Natural killer cell (primary cell): ENCODE results near the gene PTPN4. TPM values are rescaled to one million over a fixed set of nuclear protein-coding genes. Genes with fewer than 3 reads are reported as not detected.
A peak's percentile ranks its signal among the peaks of the same experiment; 100 is the strongest.

Source experiments
- ATAC-seq, 3 donors: fragments of 150-1000 bp in 2 of 3; fragments of 200-7000 bp in 1 of 3; cut with Tn5 transposase; 1 replicate in 1 of 3; 2 replicates in 2 of 3; pipeline ENCODE4 v1.10.0; 2021; ENCODE audit warnings: mild to moderate bottlenecking in 2 of 3, moderate library complexity in 2 of 3
- DNase-seq, 2 donors: peaks; one replicate each; pipeline versions ENCODE4 v3.0.0 to v3.0.0-alpha.2; 2013 to 2021; ENCODE audit warnings: mixed read lengths in 1 of 2
- H3K27ac ChIP-seq: one replicate; pipeline ENCODE4 v1.5.1; 2013; ENCODE audit warnings: mild to moderate bottlenecking, low read length
- H3K27me3 ChIP-seq: one replicate; pipeline ENCODE4 v1.6.1; 2013; ENCODE audit warnings: low read length; ENCODE audit not compliant: control insufficient read depth, insufficient read depth
- H3K36me3 ChIP-seq: one replicate; pipeline ENCODE4 v1.6.1; 2013; ENCODE audit warnings: low read length; ENCODE audit not compliant: control insufficient read depth, insufficient read depth
- H3K4me1 ChIP-seq: one replicate; pipeline ENCODE4 v1.6.1; 2013; ENCODE audit warnings: low read length; ENCODE audit not compliant: control insufficient read depth, insufficient read depth
- H3K4me3 ChIP-seq: one replicate; pipeline ENCODE4 v1.5.1; 2013; ENCODE audit warnings: low read length
- H3K9me3 ChIP-seq: one replicate; pipeline ENCODE4 v1.6.1; 2013; ENCODE audit warnings: low read length; ENCODE audit not compliant: control insufficient read depth, insufficient read depth
- H3K27ac Mint-ChIP-seq, 2 donors: one replicate each; pipeline ENCODE4 v1.8.0; 2022; ENCODE audit warnings: mild to moderate bottlenecking in 2 of 2, mixed read lengths in 2 of 2, moderate library complexity in 1 of 2
- H3K27me3 Mint-ChIP-seq, 2 donors: one replicate each; pipeline ENCODE4 v1.8.0; 2022; ENCODE audit warnings: low read depth in 2 of 2, mixed read lengths in 2 of 2
- H3K36me3 Mint-ChIP-seq: one replicate; pipeline ENCODE4 v1.8.0; 2022; ENCODE audit warnings: mixed read lengths
- H3K4me1 Mint-ChIP-seq, 2 donors: one replicate each; pipeline ENCODE4 v1.8.0; 2022; ENCODE audit warnings: mixed read lengths in 2 of 2
- H3K4me3 Mint-ChIP-seq: one replicate; pipeline ENCODE4 v1.8.0; 2022; ENCODE audit warnings: mild to moderate bottlenecking, moderate library complexity, mixed read lengths
- H3K9me3 Mint-ChIP-seq, 2 donors: one replicate each; pipeline ENCODE4 v1.8.0; 2022; ENCODE audit warnings: mixed read lengths in 2 of 2
- WGBS: methylation state at CpG from one replicate; pipeline ENCODE4 v1.1.7; 2013; ENCODE audit warnings: missing lambda C conversion rate; ENCODE audit not compliant: insufficient coverage; 5-methylcytosine and 5-hydroxymethylcytosine counted together
- intact Hi-C: fragments of 100-400 bp; cut with micrococcal nuclease; formaldehyde crosslinking; loops from one replicate; pipeline ENCODE4 v1.14.2; 2022
- total RNA-seq, 4 donors: library from RNA; stranded (reverse); fragments of 120-200 nt in 1 of 4; gene quantifications; one replicate each; pipeline versions ENCODE4 v1.2.3 to v1.2.4, GENCODE V29; 2013 to 2022
- TF ChIP-seq, protein P1 (sequence below): fragments of 200-600 bp; IDR thresholded peaks from one replicate; pipeline ENCODE4 v1.8.0; 2022; ENCODE audit warnings: antibody characterized with exemption

The PTPN4 gene
- total RNA-seq, 3 donors from 2014 or later (not counting 1 experiment from before 2014, with no cell fraction given) = 265 to 347 (median 283) TPM

DNA sequence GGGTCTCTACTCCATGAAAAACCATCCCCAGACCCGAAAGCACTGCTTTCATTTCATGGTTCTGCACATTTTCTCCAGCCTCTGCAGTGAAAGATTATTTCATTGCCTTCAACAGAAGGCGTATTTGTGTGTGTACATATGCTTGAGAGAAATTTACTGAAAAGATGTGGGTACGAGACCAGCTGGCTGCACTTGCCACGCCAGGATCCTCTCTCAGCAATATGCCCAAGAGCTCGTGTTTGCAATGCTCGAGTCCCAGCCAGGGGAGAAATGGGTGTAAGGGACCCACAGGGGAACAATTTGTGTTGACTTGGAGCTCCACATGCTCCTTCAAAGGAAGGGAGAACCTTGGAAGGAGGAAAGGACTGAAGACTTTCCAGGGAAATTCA is 43.4 kb upstream of the PTPN4 start:
- TF ChIP-seq, protein P1, sequence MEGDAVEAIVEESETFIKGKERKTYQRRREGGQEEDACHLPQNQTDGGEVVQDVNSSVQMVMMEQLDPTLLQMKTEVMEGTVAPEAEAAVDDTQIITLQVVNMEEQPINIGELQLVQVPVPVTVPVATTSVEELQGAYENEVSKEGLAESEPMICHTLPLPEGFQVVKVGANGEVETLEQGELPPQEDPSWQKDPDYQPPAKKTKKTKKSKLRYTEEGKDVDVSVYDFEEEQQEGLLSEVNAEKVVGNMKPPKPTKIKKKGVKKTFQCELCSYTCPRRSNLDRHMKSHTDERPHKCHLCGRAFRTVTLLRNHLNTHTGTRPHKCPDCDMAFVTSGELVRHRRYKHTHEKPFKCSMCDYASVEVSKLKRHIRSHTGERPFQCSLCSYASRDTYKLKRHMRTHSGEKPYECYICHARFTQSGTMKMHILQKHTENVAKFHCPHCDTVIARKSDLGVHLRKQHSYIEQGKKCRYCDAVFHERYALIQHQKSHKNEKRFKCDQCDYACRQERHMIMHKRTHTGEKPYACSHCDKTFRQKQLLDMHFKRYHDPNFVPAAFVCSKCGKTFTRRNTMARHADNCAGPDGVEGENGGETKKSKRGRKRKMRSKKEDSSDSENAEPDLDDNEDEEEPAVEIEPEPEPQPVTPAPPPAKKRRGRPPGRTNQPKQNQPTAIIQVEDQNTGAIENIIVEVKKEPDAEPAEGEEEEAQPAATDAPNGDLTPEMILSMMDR = no peak
- H3K27me3 Mint-ChIP-seq = peaks cover 0 to 3% of the 10 kb centered on the region in 2 donors
- H3K9me3 Mint-ChIP-seq = no peaks in the 10 kb centered on the region
- H3K9me3 ChIP-seq = no peaks in the 10 kb centered on the region
- DNase-seq = no peak
- no peak overlapping the region for H3K4me3 ChIP-seq
- no peak overlapping the region for H3K4me3 Mint-ChIP-seq
- no peaks in the 10 kb centered on the region for H3K36me3 ChIP-seq
- no peaks in the 10 kb centered on the region for H3K4me1 ChIP-seq
- intact Hi-C loops = no loop called here
- H3K27me3 ChIP-seq = no peaks in the 10 kb centered on the region
- no peaks in the 10 kb centered on the region for H3K36me3 Mint-ChIP-seq
- WGBS = 89% methylated on average over 6 of the region's 6 CpGs
- H3K27ac Mint-ChIP-seq = no peak overlapping the region
- H3K4me1 Mint-ChIP-seq = peaks cover 6% of the 10 kb centered on the region in 2 donors
- H3K27ac ChIP-seq = no peak overlapping the region
- ATAC-seq = no peak

DNA sequence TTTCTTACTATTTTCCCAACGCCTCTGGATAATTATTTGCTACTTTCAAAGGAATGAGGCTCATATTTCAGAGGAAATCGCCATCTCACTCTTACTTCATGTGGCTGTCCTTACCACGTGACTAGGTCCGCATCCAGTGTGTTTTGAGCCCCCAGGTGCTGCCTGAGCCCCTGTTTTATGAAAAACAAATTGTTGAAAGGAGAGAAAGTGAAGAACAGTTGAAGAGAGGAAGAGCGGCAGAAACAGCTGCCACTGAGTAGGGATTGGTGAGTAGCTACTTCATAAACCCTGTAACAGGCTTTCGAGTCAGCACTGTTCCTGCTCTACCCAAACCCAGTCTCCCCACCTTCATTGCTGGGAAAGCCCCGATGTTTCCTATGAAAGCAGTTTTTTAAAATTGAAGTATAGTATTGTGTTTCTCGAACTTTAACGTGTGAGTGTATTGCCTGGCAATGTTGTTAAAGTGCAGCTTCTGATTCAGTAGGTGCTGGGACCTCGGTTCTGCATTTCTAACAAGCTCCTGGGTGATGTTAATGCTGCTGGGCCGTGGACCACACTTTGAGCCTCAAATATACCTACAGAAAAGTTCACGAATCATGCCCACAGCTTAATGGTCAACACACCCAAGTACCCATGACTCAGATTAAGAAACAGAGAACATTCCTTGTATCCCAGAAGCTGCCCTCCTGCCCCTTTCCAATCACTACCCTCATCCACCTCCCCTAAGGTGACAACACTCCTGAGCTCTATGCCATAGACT is 41.0 kb upstream of the PTPN4 start:
- no peaks in the 10 kb centered on the region for H3K27me3 ChIP-seq
- Mint-ChIP-seq H3K36me3 (no peaks in the 10 kb centered on the region), H3K4me3 (no peak overlapping the region), H3K4me1 (peaks cover 6% of the 10 kb centered on the region in 2 donors), H3K27me3 (peaks cover 0 to 3% of the 10 kb centered on the region in 2 donors), H3K9me3 (no peaks in the 10 kb centered on the region), H3K27ac (no peak overlapping the region)
- H3K4me1 ChIP-seq = no peaks in the 10 kb centered on the region
- DNase-seq = peak in 1 of 2 donors; percentile 19
- no peak overlapping the region for H3K27ac ChIP-seq
- intact Hi-C loops = no loop called here
- ATAC-seq = no peak
- WGBS = 85% methylated on average over 10 of the region's 12 CpGs
- H3K4me3 ChIP-seq = no peak overlapping the region
- no peaks in the 10 kb centered on the region for H3K9me3 ChIP-seq
- no peaks in the 10 kb centered on the region for H3K36me3 ChIP-seq
- TF ChIP-seq, protein P1 = no peak

DNA sequence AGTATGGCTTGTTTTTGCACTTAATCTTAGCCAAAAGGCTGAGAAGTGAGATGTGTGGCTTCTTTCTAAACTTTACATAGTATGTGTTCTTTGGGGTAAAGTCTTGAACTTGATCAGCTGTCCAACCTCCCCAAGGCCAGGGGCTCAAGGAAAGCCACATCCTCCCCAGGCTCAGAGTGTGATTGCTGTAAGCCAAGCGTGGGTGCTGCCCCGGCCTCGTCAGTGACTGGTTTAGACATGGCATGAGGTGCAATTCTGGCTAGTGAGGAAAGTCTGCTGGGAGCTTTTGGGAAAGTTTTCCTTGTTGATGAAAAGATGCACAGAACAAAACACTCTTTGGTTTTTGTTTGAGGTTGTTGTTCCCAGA is 40.5 kb upstream of the PTPN4 start:
- no peaks in the 10 kb centered on the region for H3K36me3 Mint-ChIP-seq
- H3K27me3 Mint-ChIP-seq = no peaks in the 10 kb centered on the region
- TF ChIP-seq, protein P1 = no peak
- H3K4me3 Mint-ChIP-seq = no peak overlapping the region
- H3K4me3 ChIP-seq = no peak overlapping the region
- WGBS = 24% methylated on average over 3 of the region's 3 CpGs
- H3K9me3 Mint-ChIP-seq = no peaks in the 10 kb centered on the region
- H3K9me3 ChIP-seq = no peaks in the 10 kb centered on the region
- no peak overlapping the region for H3K27ac ChIP-seq
- H3K36me3 ChIP-seq = no peaks in the 10 kb centered on the region
- DNase-seq (no peak), ATAC-seq (peak in 1 of 3 donors; percentile 34)
- intact Hi-C loops = no loop called here
- H3K27me3 ChIP-seq = no peaks in the 10 kb centered on the region
- peaks cover 6% of the 10 kb centered on the region in 2 donors for H3K4me1 Mint-ChIP-seq
- H3K27ac Mint-ChIP-seq = no peak overlapping the region
- H3K4me1 ChIP-seq = no peaks in the 10 kb centered on the region

DNA sequence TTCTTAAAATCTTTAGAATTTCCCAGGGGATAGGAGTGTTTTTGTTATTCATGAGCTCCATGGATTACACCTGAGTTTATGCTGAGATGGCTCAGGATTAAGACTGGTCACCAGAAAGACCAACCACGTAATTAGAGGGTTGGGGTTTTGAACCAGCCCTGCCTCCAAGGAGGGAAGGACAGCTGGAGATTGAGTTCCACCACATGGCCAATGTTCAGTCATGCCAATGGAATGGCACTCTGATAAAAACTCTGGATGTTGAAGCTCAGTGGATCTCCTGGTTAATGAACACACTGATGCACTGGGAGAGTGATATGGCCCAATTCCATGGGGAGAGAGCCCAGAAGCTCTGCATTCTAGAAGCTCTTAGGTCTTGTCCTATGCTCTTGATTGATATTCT is 38.7 kb upstream of the PTPN4 start:
- no peak for DNase-seq
- Histone ChIP-seq H3K36me3 (no peaks in the 10 kb centered on the region), H3K4me1 (no peaks in the 10 kb centered on the region), H3K4me3 (no peak overlapping the region), H3K27ac (no peak overlapping the region), H3K27me3 (no peaks in the 10 kb centered on the region), H3K9me3 (no peaks in the 10 kb centered on the region)
- no peak overlapping the region for H3K4me3 Mint-ChIP-seq
- no peak for ATAC-seq
- no peak overlapping the region for H3K27ac Mint-ChIP-seq
- peaks cover 6% of the 10 kb centered on the region in 2 donors for H3K4me1 Mint-ChIP-seq
- H3K36me3 Mint-ChIP-seq = no peaks in the 10 kb centered on the region
- intact Hi-C loops = no loop called here
- H3K27me3 Mint-ChIP-seq = no peaks in the 10 kb centered on the region
- H3K9me3 Mint-ChIP-seq = no peaks in the 10 kb centered on the region
- 82% methylated on average over 1 of the region's 1 CpG for WGBS
- TF ChIP-seq, protein P1 = no peak
